HG03159 (cell line): Measurements from ENCODE around the gene SLC38A10.
"Not testable (repeated sequence)": the region's sequence is repeated elsewhere in the genome, so short reads cannot be mapped to it uniquely, and the experiment has no call there.

ENCODE experiments used
- ATAC-seq: cut with Tn5 transposase; IDR thresholded peaks from one replicate; pipeline ENCODE4 v1.9.1; 2021; ENCODE audit warnings: mild to moderate bottlenecking, moderate library complexity; ENCODE audit not compliant: unreplicated experiment

Gene SLC38A10

GRCh38 chr17:81232616-81233241 lies 62.4 kb downstream of the SLC38A10 start:
- ATAC-seq: no peak

- ATAC-seq: no peak
Measured at GRCh38 chr17:81231766-81232581, 63.1 kb downstream of the SLC38A10 start.

DNA sequence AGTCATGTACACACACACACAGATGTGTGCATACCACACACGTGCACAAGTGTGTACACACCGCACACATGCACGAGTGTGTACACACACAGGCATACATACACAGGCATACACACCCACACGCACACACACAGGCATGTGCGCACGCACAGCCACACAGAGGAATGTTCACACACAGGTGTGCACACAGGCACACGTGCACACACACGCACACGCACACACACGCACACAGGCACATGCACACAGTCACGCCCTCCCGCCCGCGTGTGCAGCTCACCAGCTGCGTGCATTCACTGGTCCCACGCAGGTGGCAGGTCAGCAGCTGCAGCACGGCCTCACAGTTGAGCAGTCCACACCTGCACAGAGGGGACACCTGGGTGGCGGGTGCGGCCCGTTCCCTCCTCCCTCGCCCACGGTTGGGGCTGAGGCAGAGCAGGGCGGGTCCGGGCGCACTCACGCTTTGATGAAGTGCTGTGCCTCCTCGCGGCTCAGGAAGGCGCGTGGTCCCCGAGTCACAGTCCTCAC lies 63.9 kb downstream of the SLC38A10 start:
- ATAC-seq: no peak

DNA sequence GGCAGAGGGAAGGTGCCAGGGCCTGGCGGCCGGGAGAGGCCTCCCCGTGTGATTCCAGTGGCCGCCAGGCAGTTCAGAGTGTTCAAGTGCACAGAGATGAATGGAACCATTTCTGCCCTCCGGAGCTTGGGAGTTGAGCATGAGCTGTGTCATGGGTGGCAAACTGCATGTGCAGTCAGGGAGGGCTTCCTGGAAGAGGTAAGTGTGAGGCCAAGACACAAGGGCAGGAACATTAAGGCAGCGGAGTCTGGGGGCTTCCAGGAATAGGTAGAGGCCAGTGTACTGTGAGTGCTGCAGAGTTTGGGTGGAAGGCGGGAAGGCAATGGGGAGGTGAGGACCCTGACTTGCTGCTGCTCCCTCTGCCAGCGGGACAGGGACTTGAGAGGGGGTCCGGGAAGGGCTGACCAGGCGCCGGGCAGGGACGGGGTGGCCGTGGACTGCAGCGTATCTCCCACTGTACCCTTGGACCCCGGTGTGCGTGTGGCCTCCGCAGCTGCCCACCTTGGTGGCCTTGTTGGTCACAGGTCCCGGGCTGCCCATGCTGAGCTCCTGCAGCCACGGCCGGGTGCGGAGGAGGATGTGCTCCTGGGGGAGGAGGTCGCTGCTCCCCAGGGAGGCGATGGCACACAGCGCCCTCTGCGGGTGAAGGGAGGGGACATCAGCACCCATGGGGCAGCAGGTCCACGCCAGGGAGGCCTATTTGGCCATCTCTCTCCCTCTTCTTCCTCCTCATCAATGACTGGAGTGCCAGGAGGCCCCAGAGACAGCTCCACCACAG lies 64.9 kb downstream of the SLC38A10 start:
- ATAC-seq: no peak

DNA sequence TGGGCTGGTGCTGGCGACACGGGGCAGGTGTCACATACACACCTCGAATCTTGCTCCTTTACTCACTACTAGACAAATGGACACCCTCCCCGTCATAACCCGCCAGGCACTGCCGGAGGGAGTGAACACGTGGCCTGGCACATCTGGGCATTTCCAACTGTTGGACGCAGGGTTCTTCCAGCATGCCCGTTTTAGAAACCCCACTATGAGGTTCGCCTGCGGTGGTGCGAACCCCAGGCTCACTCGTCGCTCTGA lies 65.5 kb downstream of the SLC38A10 start:
- ATAC-seq: no peak

- ATAC-seq: no peak
Measured at GRCh38 chr17:81228834-81229665, 66.1 kb downstream of the SLC38A10 start.

DNA sequence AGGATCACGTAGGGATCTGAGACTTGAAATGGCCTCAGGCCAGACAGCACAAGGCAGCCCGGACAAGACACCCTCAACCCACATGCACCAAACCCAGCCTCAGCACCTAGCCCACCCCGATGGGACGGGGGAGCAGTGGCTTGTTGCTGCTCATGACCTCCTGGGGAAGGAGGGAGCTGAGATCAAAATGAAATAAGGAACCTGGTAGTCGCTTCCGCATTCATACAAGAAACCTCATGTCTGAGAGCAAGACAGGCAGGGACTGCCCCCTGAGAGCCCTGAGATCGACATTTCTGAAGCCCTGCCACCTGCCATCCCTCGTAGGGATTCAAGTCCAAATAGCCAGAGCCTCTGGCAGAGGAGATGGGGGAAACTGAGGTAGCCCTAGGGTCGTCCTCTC lies 66.7 kb downstream of the SLC38A10 start:
- ATAC-seq: no peak

DNA sequence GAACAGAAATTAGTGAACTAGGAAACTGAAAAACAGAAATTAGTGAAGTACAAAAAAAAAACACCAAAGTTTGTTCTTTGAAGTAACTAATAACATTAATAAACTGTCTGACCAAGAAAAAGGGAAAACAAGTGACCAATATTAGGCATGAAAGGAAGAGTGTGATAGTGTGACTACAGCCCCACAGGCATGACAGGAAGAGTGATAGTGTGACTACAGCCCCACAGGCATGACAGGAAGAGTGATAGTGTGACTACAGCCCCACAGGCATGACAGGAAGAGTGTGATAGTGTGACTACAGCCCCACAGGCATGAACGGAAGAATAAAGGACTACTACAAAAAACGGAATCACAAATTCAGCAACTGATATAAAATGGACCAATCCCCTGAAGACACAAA lies 67.5 kb downstream of the SLC38A10 start:
- not testable (repeated sequence) for ATAC-seq

GRCh38 chr17:81223762-81224130 lies 71.4 kb downstream of the SLC38A10 start:
- ATAC-seq: no peak

DNA sequence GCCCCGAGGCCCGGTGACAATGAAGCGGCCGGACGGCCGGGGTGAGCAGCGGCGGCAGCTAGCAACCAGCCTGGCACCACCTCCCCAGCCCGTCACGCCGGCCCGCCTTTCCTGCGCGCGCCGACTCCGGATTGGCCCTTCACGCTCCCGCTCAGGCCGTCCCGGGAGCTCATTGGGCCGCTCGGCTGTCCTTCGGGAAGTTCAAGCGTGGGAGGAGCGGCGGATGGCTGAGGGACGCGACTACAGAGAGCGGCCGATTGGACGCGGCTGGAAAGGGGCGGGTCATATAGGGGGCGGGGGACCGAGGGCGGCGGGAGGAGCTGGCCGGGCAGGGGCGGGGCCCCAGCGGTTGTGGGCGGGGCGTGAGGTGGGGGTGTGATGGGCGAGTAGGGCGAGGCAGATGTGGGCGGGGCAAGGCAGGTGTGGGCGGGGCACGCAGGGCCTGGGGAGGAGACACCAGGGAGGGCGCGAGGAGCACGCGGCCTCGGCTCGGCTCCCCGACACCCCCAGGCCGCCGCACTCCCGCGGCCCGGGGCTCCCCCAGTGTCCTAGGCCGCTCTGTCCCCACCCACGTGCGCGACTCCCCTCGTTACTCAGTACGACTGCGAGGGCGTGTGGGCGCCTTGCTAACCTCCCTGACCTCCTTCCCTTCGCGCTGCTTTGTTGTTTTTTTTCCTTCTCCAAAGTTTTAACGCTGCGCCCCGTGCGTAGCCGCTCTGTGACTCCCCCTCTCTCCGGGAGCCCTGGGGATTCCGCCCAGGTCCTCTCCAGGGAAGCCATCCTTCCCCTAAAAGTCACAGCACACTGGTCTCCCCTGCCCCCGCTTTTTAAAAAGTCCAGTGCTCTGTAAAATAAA lies 72.0 kb downstream of the SLC38A10 start, which contains the start of gene CEP131:
TSS of gene CEP131 (minus strand) at position 60 of the 856 bp plus-strand sequence. CDS start 2,909 bp downstream, outside the sequence.
- ATAC-seq: peak; percentile 89

GRCh38 chr17:81222620-81222905 lies 72.5 kb downstream of the SLC38A10 start:
- ATAC-seq: no peak

- ATAC-seq: no peak
Measured at GRCh38 chr17:81221842-81222619, 73.1 kb downstream of the SLC38A10 start.

- ATAC-seq: no peak
Measured at GRCh38 chr17:81221371-81221841, 73.7 kb downstream of the SLC38A10 start.

DNA sequence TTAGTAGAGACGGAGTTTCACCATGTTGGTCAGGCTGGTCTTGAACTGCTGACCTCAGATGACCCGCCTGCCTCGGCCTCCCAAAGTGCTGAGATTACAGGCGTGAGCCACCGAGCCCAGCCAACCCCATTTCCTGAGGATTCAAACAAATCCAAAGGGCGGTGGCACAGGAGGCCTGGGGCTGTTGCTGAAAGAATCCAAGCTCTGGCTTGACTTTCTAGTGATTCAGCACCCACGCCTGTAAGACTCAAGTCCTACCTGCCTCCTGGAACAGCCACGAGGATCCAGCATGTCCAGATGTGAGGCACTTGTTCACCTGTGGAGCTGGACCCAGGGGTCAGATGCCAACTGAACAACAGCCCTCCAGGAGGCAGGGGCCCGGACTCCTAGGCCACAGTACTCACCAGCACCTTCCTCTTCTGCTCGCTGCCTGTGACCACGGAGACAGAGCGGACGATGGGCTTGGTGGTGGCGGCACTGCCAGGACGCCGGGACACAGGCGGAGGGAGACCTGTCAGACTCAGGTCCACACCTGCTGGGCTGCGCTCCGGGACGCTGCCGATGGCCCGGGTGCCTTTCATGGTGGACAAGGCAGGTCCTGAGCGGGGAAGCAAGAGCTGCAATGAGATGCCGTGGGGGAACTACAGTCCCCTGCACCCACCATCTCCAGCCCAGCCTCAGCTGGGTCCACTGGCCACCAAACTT lies 75.5 kb downstream of the SLC38A10 start:
- no peak for ATAC-seq

DNA sequence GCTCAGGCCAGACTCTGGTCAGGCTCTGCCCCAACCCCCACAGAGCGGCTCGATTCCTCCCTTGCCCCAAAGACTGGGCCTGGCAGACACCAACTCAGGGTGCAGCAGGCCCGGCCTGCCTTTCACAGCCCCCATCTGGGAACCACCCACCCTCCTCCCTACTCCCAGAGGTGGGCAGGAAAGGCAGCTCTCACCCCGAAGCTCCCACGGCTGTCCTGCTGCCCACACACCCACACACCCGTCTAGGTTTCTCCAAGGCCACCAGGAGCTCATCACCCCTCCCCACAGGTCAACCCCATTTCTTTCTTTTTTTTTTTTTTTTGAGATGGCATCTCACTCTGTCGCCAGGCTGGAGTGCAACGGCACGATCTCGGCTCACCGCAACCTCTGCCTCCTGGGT lies 76.1 kb downstream of the SLC38A10 start:
- ATAC-seq: no peak

- ATAC-seq: no peak
Measured at GRCh38 chr17:81218459-81218858, 76.6 kb downstream of the SLC38A10 start.

DNA sequence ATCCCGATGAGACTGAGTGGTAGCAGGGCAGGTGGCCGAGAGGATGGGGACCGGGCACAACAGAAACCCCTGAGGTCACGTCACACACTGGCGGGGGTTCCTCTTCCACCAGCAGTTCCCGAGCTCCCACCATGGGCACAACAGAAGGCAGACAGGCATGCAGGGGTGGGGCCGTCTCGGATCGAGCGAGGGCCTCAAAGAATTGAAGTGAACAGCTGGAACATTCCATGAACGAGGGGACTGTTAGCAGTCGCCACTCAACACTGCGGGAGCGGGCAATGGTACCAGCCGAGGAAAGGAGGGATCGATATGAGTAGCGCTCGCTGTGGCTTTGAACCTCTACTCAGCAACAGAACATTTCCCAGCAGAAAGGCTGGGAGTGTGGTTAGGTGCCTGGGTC lies 77.6 kb downstream of the SLC38A10 start:
- ATAC-seq: no peak

DNA sequence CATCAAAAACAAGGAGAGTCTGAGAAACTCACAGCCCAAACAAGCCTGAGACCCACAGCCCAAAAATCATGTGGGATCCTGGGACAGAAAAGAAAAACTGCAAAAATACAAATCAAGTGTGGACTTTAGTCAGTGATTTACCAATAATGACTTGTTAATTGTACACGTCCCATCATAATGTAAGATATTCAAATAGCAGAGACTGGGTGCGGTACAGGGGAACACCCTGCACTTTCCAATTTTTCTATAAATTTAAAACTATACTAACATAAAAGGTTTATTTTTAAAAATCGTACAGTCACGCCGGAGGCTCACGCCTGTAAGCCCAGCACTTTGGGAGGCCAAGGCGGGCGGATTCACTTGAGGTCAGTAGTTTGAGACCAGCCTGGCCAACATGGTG lies 81.1 kb downstream of the SLC38A10 start:
- no peak for ATAC-seq

- ATAC-seq: no peak
Measured at GRCh38 chr17:81212365-81212764, 82.7 kb downstream of the SLC38A10 start.
